CD4-positive, alpha-beta T cell (primary cell): Measurements from ENCODE around the gene TFR2. TPM values are rescaled to one million over a fixed set of nuclear protein-coding genes. Genes with fewer than 3 reads are reported as not detected.
A peak's percentile ranks its signal among the peaks of the same experiment; 100 is the strongest.

ENCODE experiments used
- ATAC-seq: fragments of 200-7000 bp; cut with Tn5 transposase; one replicate; pipeline ENCODE4 v1.10.0; 2022; ENCODE audit warnings: mild to moderate bottlenecking; ENCODE audit not compliant: poor library complexity
- CTCF ChIA-PET: fragments of 350-600 bp; sonication (Branson Sonifier 250); formaldehyde crosslinking; loops from one replicate; lab custom pipeline; 2021; ENCODE audit warnings: antibody characterized with exemption, inconsistent platforms; lab: Charles Lee
- POLR2A ChIA-PET: fragments of 350-600 bp; sonication (Branson Sonifier 250); formaldehyde crosslinking; loops from one replicate; lab custom pipeline; 2021; ENCODE audit warnings: antibody characterized with exemption, inconsistent platforms; lab: Charles Lee
- DNase-seq, 14 experiments: peaks; one replicate each; pipeline ENCODE4 v3.0.0-alpha.2; 2013 to 2020; ENCODE audit warnings: mixed read lengths in 2 of 14
- H3K27ac ChIP-seq, 2 donors: one replicate each; pipeline versions ENCODE4 v1.5.1 to v1.7.0; 2013; ENCODE audit warnings: low read length in 2 of 2, low read depth in 1 of 2, mild to moderate bottlenecking in 1 of 2
- H3K27me3 ChIP-seq, 2 experiments: 1 replicate in 1 of 2; 2 replicates in 1 of 2; pipeline versions ENCODE4 v1.6.1 to v1.7.0; 2013; ENCODE audit warnings: low read length in 2 of 2, control low read depth in 1 of 2, mild to moderate bottlenecking in 1 of 2, moderate library complexity in 1 of 2; ENCODE audit not compliant: insufficient read depth in 2 of 2, control insufficient read depth in 1 of 2
- H3K36me3 ChIP-seq: one replicate; pipeline ENCODE4 v1.6.1; 2013; ENCODE audit warnings: low read length, control low read depth; ENCODE audit not compliant: insufficient read depth
- H3K4me1 ChIP-seq: one replicate; pipeline ENCODE4 v1.6.1; 2013; ENCODE audit warnings: low read length, control low read depth; ENCODE audit not compliant: insufficient read depth
- H3K4me3 ChIP-seq: one replicate; pipeline ENCODE4 v1.5.1; 2013; ENCODE audit warnings: mild to moderate bottlenecking, low read length, moderate library complexity
- H3K9me3 ChIP-seq, 2 experiments: 1 replicate in 1 of 2; 2 replicates in 1 of 2; pipeline versions ENCODE4 v1.6.1 to v1.7.0; 2013; ENCODE audit warnings: low read length in 2 of 2, mild to moderate bottlenecking in 2 of 2, control low read depth in 1 of 2, moderate library complexity in 1 of 2; ENCODE audit not compliant: control insufficient read depth in 1 of 2, insufficient read depth in 1 of 2
- H3K27ac Mint-ChIP-seq: one replicate; pipeline ENCODE4 v1.8.0; 2020; ENCODE audit warnings: mixed read lengths
- H3K27me3 Mint-ChIP-seq: one replicate; pipeline ENCODE4 v1.8.0; 2021; ENCODE audit warnings: mixed read lengths
- H3K36me3 Mint-ChIP-seq: one replicate; pipeline ENCODE4 v1.8.0; 2021; ENCODE audit warnings: low read depth, mixed read lengths
- H3K4me1 Mint-ChIP-seq: one replicate; pipeline ENCODE4 v1.8.0; 2021; ENCODE audit warnings: low read depth, mixed read lengths
- H3K4me3 Mint-ChIP-seq: one replicate; pipeline ENCODE4 v1.8.0; 2020; ENCODE audit warnings: mild to moderate bottlenecking, mixed read lengths
- H3K9me3 Mint-ChIP-seq: one replicate; pipeline ENCODE4 v1.8.0; 2020; ENCODE audit warnings: mixed read lengths
- CTCF ChIP-seq: fragments of 200-600 bp; IDR thresholded peaks from one replicate; pipeline ENCODE4 v1.8.0; 2022; ENCODE audit warnings: antibody characterized with exemption, mild to moderate bottlenecking
- intact Hi-C, 2 experiments: fragments of 100-400 bp; cut with DNase I in 1 of 2; cut with micrococcal nuclease in 1 of 2; formaldehyde crosslinking; loops; one replicate each; pipeline versions ENCODE4 v1.15.1 to v1.9.0; 2023 to 2025; cut with DNase I, micrococcal nuclease
- total RNA-seq, 174 experiments: library from RNA in 2 of 174; stranded (reverse) in 2 of 174; gene quantifications; one replicate each; pipeline ENCODE4 v1.2.3 and lab custom pipeline; 2021 to 2026

TFR2 gene
- total RNA-seq, 2 experiments from 2014 or later = 1.7 to 2.3 TPM

GRCh38 chr7:100684534-100685042, 43.2 kb upstream of the TFR2 start:
- ChIA-PET POLR2A (interaction anchor here (0.7 to 10.6 kb wide), 3 partner anchors 8 to 100 kb away, joined by 4 to 92 read pairs (median 4); partner anchors contain the start of genes FBXO24 and LRCH4), CTCF (interaction anchor here (0.9 kb wide), 1 partner anchor 21 kb away, joined by 3 read pairs; no protein-coding TSS in a partner anchor)
- ATAC-seq = no peak
- Mint-ChIP-seq H3K9me3 (no peaks in the 10 kb centered on the region), H3K27ac (no peak overlapping the region), H3K36me3 (peaks cover 68% of the 10 kb centered on the region), H3K4me1 (peaks cover 29% of the 10 kb centered on the region), H3K4me3 (no peak overlapping the region), H3K27me3 (no peaks in the 10 kb centered on the region)
- Histone ChIP-seq H3K36me3 (peaks cover 80% of the 10 kb centered on the region), H3K4me1 (peaks cover 37% of the 10 kb centered on the region), H3K4me3 (no peak overlapping the region), H3K9me3 (peaks cover 0 to 4% of the 10 kb centered on the region in 2 experiments), H3K27me3 (no peaks in the 10 kb centered on the region), H3K27ac (no peak overlapping the region)
- intact Hi-C loops = no loop called here
- DNase-seq = peak in 1 of 14 experiments; percentile 18
- TF ChIP-seq CTCF = no peak

- ChIA-PET POLR2A (interaction anchor here (1.1 to 10.6 kb wide), 3 partner anchors 9 to 99 kb away, joined by 4 to 92 read pairs (median 33); partner anchors contain the start of genes FBXO24, GIGYF1 and LRCH4), CTCF (interaction anchor here (0.9 to 1.8 kb wide), 2 partner anchors 21 to 50 kb away, joined by 3 to 8 read pairs; no protein-coding TSS in a partner anchor)
- Histone ChIP-seq H3K27me3 (no peaks in the 10 kb centered on the region), H3K4me3 (no peak overlapping the region), H3K9me3 (peaks cover 0 to 4% of the 10 kb centered on the region in 2 experiments), H3K36me3 (peaks cover 79% of the 10 kb centered on the region), H3K4me1 (peaks cover 35% of the 10 kb centered on the region), H3K27ac (no peak overlapping the region)
- intact Hi-C loops = no loop called here
- no peak for TF ChIP-seq CTCF
- H3K36me3 Mint-ChIP-seq = peaks cover 71% of the 10 kb centered on the region
- H3K9me3 Mint-ChIP-seq = no peaks in the 10 kb centered on the region
- no peak for ATAC-seq
- H3K27ac Mint-ChIP-seq = no peak overlapping the region
- H3K27me3 Mint-ChIP-seq = no peaks in the 10 kb centered on the region
- H3K4me1 Mint-ChIP-seq = peaks cover 32% of the 10 kb centered on the region
- no peak overlapping the region for H3K4me3 Mint-ChIP-seq
- peak in 1 of 14 experiments; percentile 22 for DNase-seq
These were observed 42.5 kb upstream of the TFR2 start for GRCh38 chr7:100683659-100684533.

- ChIA-PET CTCF (interaction anchor here (0.6 to 2.0 kb wide), 4 partner anchors 9 to 80 kb away, joined by 3 to 8 read pairs (median 5); no protein-coding TSS in a partner anchor), POLR2A (interaction anchor here (1.1 to 10.6 kb wide), 6 partner anchors 10 to 255 kb away, joined by 4 to 92 read pairs (median 4); partner anchors contain the start of genes FBXO24, GIGYF1, LRCH4 and MOSPD3)
- Histone ChIP-seq H3K4me3 (no peak overlapping the region), H3K36me3 (peaks cover 80% of the 10 kb centered on the region), H3K4me1 (peaks cover 28% of the 10 kb centered on the region), H3K27me3 (no peaks in the 10 kb centered on the region), H3K27ac (no peak overlapping the region), H3K9me3 (peaks cover 0 to 4% of the 10 kb centered on the region in 2 experiments)
- H3K4me1 Mint-ChIP-seq = peaks cover 32% of the 10 kb centered on the region
- H3K27ac Mint-ChIP-seq = no peak overlapping the region
- H3K36me3 Mint-ChIP-seq = peaks cover 72% of the 10 kb centered on the region
- intact Hi-C loops = no loop called here
- H3K27me3 Mint-ChIP-seq = no peaks in the 10 kb centered on the region
- DNase-seq = peak in 1 of 14 experiments; percentile 25
- H3K9me3 Mint-ChIP-seq = no peaks in the 10 kb centered on the region
- no peak overlapping the region for H3K4me3 Mint-ChIP-seq
- no peak for TF ChIP-seq CTCF
- ATAC-seq = no peak
These were observed 41.8 kb upstream of the TFR2 start for GRCh38 chr7:100682991-100683658.
